ENCODE results near the gene SKAP1.
"Not testable (repeated sequence)": the region's sequence is repeated elsewhere in the genome, so short reads cannot be mapped to it uniquely, and the experiment has no call there.

Gene SKAP1

DNA sequence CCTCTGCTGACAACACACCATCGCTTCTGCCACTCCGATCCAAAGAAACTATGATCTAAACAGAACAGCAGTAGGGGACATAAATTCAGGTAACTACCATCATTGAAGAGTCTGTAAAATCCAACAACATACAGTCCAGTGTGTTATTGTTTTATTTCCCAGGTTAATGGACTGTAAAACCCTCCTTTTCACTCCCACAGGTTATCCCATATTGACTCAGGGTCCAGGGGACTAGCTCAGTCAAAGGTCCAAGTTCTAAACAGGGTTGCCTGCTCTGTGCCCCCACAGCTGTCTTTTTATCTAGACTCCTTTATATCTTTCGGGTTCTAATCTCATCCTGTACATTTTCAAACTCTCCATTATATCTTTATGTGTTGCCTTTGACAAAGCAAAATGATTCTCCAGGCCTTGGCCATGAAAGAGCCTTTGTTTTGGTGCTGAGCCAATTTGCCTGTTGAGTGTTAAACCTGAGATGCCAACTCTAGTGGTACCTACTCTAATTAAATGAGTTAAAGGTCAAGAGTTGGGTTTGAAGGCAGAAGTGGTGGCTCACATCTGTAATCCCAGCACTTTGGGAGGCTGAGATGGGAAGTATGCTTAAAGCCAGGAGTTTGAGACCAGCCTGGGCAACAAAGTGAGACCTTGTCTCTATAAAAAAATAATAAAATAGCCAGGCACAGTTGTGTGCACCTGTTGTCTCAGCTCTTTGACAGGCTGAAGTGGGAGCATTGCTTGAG lies 242.0 kb downstream of the SKAP1 start:
- DNase-seq (ENCODE audit: low read depth in 1 of 2, low spot score in 1 of 2) = no peak
- no peak overlapping the region for H3K27ac ChIP-seq (replicated peaks)

DNA sequence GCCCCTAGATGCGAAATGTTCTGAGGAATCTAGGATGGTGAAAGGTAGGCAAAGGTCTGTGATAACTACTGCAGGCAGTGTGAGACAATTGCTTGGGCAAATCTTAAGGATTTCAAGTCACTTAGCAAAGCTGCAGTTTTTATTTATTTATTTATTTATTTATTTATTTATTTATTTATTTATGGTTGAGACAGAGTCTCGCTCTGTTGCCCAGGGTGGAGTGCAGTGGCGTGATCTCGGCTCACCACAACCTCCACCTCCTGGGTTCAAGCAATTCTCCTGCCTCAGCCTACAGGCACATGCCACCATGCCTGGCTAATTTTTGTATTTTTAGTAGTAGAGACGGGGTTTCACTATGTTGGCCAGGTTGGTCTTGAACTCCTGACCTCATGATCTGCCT lies 243.7 kb downstream of the SKAP1 start:
- not testable (repeated sequence) for H3K4me3 ChIP-seq (replicated peaks; ENCODE audit: insufficient read depth, low read length); DNase-seq (ENCODE audit: low read depth in 1 of 2, low spot score in 1 of 2); H3K27ac ChIP-seq (replicated peaks)
- H3K27me3 ChIP-seq (ENCODE audit: insufficient read depth, poor library complexity, severe bottlenecking) = peaks cover 13% of the 10 kb centered on the region

More for the DNA sequence above, 242.0 kb downstream of the SKAP1 start:
- Histone ChIP-seq H3K4me3 (replicated peaks; ENCODE audit: insufficient read depth, low read length) (no peak overlapping the region), H3K27me3 (ENCODE audit: insufficient read depth, poor library complexity, severe bottlenecking) (peaks cover 18% of the 10 kb centered on the region)
- TF ChIP-seq, protein P1, sequence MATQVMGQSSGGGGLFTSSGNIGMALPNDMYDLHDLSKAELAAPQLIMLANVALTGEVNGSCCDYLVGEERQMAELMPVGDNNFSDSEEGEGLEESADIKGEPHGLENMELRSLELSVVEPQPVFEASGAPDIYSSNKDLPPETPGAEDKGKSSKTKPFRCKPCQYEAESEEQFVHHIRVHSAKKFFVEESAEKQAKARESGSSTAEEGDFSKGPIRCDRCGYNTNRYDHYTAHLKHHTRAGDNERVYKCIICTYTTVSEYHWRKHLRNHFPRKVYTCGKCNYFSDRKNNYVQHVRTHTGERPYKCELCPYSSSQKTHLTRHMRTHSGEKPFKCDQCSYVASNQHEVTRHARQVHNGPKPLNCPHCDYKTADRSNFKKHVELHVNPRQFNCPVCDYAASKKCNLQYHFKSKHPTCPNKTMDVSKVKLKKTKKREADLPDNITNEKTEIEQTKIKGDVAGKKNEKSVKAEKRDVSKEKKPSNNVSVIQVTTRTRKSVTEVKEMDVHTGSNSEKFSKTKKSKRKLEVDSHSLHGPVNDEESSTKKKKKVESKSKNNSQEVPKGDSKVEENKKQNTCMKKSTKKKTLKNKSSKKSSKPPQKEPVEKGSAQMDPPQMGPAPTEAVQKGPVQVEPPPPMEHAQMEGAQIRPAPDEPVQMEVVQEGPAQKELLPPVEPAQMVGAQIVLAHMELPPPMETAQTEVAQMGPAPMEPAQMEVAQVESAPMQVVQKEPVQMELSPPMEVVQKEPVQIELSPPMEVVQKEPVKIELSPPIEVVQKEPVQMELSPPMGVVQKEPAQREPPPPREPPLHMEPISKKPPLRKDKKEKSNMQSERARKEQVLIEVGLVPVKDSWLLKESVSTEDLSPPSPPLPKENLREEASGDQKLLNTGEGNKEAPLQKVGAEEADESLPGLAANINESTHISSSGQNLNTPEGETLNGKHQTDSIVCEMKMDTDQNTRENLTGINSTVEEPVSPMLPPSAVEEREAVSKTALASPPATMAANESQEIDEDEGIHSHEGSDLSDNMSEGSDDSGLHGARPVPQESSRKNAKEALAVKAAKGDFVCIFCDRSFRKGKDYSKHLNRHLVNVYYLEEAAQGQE (IDR thresholded peaks at IDR 0.05; ENCODE audit: insufficient replicate concordance, low read depth) = no peak
- TF ChIP-seq GABPA (IDR thresholded peaks at IDR 0.05; ENCODE audit: low read depth) = no peak
- TF ChIP-seq, protein P2, sequence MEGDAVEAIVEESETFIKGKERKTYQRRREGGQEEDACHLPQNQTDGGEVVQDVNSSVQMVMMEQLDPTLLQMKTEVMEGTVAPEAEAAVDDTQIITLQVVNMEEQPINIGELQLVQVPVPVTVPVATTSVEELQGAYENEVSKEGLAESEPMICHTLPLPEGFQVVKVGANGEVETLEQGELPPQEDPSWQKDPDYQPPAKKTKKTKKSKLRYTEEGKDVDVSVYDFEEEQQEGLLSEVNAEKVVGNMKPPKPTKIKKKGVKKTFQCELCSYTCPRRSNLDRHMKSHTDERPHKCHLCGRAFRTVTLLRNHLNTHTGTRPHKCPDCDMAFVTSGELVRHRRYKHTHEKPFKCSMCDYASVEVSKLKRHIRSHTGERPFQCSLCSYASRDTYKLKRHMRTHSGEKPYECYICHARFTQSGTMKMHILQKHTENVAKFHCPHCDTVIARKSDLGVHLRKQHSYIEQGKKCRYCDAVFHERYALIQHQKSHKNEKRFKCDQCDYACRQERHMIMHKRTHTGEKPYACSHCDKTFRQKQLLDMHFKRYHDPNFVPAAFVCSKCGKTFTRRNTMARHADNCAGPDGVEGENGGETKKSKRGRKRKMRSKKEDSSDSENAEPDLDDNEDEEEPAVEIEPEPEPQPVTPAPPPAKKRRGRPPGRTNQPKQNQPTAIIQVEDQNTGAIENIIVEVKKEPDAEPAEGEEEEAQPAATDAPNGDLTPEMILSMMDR (IDR thresholded peaks at IDR 0.05; ENCODE audit: insufficient read depth, low read length) = no peak
- no peak for TF ChIP-seq POLR2AphosphoS5 (IDR thresholded peaks at IDR 0.05; ENCODE audit: low read depth)
- no peak for TF ChIP-seq SPI1 (IDR thresholded peaks at IDR 0.05; ENCODE audit: borderline replicate concordance, low read depth)

DNA sequence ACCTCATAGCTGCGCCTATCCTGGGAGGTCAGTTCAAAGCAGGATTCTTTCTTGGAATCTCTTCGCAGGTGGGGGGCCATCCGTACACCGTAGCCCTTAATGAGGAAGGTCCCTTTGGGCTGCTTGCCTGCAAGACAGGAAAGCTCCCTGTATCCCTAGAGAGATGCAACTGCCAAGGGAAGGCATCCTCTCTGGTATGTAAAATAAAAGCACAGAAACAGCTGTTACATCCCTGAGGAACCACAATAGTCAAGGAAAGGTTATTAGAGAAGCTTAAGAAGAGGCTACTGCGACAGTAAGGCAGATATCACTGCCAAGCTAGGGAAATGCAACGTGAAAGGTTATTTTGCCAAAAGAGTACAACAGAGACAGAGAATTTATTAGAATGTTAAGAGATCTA lies 245.3 kb downstream of the SKAP1 start:
- no peak for DNase-seq (ENCODE audit: low read depth in 1 of 2, low spot score in 1 of 2)
- H3K4me3 ChIP-seq (replicated peaks; ENCODE audit: insufficient read depth, low read length) = no peak overlapping the region
- TF ChIP-seq GABPA (IDR thresholded peaks at IDR 0.05; ENCODE audit: low read depth) (no peak), SPI1 (IDR thresholded peaks at IDR 0.05; ENCODE audit: borderline replicate concordance, low read depth) (no peak), POLR2AphosphoS5 (IDR thresholded peaks at IDR 0.05; ENCODE audit: low read depth) (no peak)
- TF ChIP-seq, protein P2 (IDR thresholded peaks at IDR 0.05; ENCODE audit: insufficient read depth, low read length) = no peak
- TF ChIP-seq, protein P1 (IDR thresholded peaks at IDR 0.05; ENCODE audit: insufficient replicate concordance, low read depth) = no peak
- peaks cover 24% of the 10 kb centered on the region for H3K27me3 ChIP-seq (ENCODE audit: insufficient read depth, poor library complexity, severe bottlenecking)
- no peak overlapping the region for H3K27ac ChIP-seq (replicated peaks)

DNA sequence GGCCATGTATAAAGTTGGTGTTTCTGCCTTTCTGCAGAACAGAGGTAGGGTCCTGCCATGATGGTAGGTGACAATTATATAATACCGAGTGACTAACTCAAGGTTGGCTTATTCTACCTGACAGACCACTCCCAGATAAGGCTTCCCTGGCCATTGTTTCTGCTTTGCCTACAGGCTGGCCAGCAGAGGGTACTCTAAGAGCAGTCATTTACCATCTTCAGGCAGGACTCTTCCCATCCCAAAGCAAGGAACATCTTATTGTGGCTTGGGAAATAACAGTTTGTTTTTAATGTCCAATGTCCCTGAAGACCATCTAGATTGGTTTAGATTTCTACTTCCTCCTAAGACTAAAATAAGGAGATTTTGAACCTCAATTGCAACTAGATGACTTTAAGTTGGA lies 248.4 kb downstream of the SKAP1 start:
- Histone ChIP-seq H3K27ac (replicated peaks) (no peak overlapping the region), H3K4me3 (replicated peaks; ENCODE audit: insufficient read depth, low read length) (no peak overlapping the region), H3K27me3 (ENCODE audit: insufficient read depth, poor library complexity, severe bottlenecking) (peaks cover 24% of the 10 kb centered on the region)
- TF ChIP-seq GABPA (IDR thresholded peaks at IDR 0.05; ENCODE audit: low read depth) (no peak), SPI1 (IDR thresholded peaks at IDR 0.05; ENCODE audit: borderline replicate concordance, low read depth) (no peak), POLR2AphosphoS5 (IDR thresholded peaks at IDR 0.05; ENCODE audit: low read depth) (no peak)
- TF ChIP-seq, protein P1 (IDR thresholded peaks at IDR 0.05; ENCODE audit: insufficient replicate concordance, low read depth) = no peak
- TF ChIP-seq, protein P2 (IDR thresholded peaks at IDR 0.05; ENCODE audit: insufficient read depth, low read length) = no peak
- no peak for DNase-seq (ENCODE audit: low read depth in 1 of 2, low spot score in 1 of 2)

Measured in HL-60 (cell line).